Osteoblast (primary cell): Measurements from ENCODE around the gene RIBC1. TPM values are rescaled to one million over a fixed set of nuclear protein-coding genes. Genes with fewer than 3 reads are reported as not detected.

Experiments
- DNase-seq: peaks from one replicate; pipeline ENCODE4 v3.0.0; 2011; ENCODE audit warnings: low spot score, mixed read lengths; ENCODE audit not compliant: insufficient read length; ENCODE audit errors: missing footprints
- H2AFZ ChIP-seq: 2 replicates; pipeline ENCODE4 v1.6.0; 2011; ENCODE audit warnings: mild to moderate bottlenecking, low read length
- H3K27ac ChIP-seq: 2 replicates; pipeline ENCODE4 v1.5.1; 2011; ENCODE audit warnings: mild to moderate bottlenecking, low read depth, low read length, moderate library complexity
- H3K27me3 ChIP-seq: 2 replicates; pipeline ENCODE4 v1.6.0; 2012; ENCODE audit warnings: mild to moderate bottlenecking, control low read depth, inconsistent platforms, low read length, moderate library complexity; ENCODE audit not compliant: insufficient read depth
- H3K36me3 ChIP-seq: 2 replicates; pipeline ENCODE4 v1.5.1; 2011; ENCODE audit warnings: mild to moderate bottlenecking, low read length, control low read depth, moderate library complexity; ENCODE audit not compliant: insufficient read depth
- H3K4me1 ChIP-seq: 2 replicates; pipeline ENCODE4 v1.5.1; 2011; ENCODE audit warnings: mild to moderate bottlenecking, low read length, control low read depth, moderate library complexity; ENCODE audit not compliant: insufficient read depth
- H3K4me2 ChIP-seq: 2 replicates; pipeline ENCODE4 v1.6.0; 2011; ENCODE audit warnings: mild to moderate bottlenecking, low read length; ENCODE audit not compliant: insufficient read depth
- H3K4me3 ChIP-seq: fragments of 200-600 bp; sonication (generic); 3 replicates; pipeline ENCODE4 v1.5.1; 2012; ENCODE audit warnings: mild to moderate bottlenecking, low read length, inconsistent platforms; ENCODE audit not compliant: insufficient read depth
- H3K79me2 ChIP-seq: 2 replicates; pipeline ENCODE4 v1.6.0; 2012; ENCODE audit warnings: mild to moderate bottlenecking, low read length, control low read depth, inconsistent platforms; ENCODE audit not compliant: insufficient read depth
- H3K9me3 ChIP-seq: 2 replicates; pipeline ENCODE4 v1.5.1; 2011; ENCODE audit warnings: low read depth, low read length, control low read depth
- H4K20me1 ChIP-seq: 2 replicates; pipeline ENCODE4 v1.6.0; 2012; ENCODE audit warnings: mild to moderate bottlenecking, low read length, control low read depth; ENCODE audit not compliant: insufficient read depth
- CTCF ChIP-seq: IDR thresholded peaks from 2 replicates; pipeline ENCODE4 v1.5.1; 2011; ENCODE audit warnings: mild to moderate bottlenecking, low read depth, low read length, moderate library complexity; ENCODE audit errors: extremely low read depth
- total RNA-seq: library from RNA; depleted of rRNA; stranded (reverse); fragments of >200 nt; gene quantifications from 2 replicates; pipeline ENCODE4 v1.2.3, GENCODE V29; 2012

RIBC1 gene
- total RNA-seq, 1 donor = 0.72 TPM

- Histone ChIP-seq H3K27ac (peak within 1 kb of the TSS; percentile 72), H3K4me2 (peak within 1 kb of the TSS; percentile 89), H3K9me3 (no peaks in the 10 kb centered on the region), H4K20me1 (no peaks in the 10 kb centered on the region), H3K27me3 (peaks cover 17% of the 10 kb centered on the region), H3K4me3 (peak within 1 kb of the TSS; percentile 90), H2AFZ (peak within 1 kb of the TSS; percentile 93), H3K4me1 (no peaks in the 10 kb centered on the region), H3K79me2 (peaks cover 11% of the 10 kb centered on the region), H3K36me3 (peaks cover 25% of the 10 kb centered on the region)
- no peak for TF ChIP-seq CTCF
- peak; percentile 96 for DNase-seq
Measured at GRCh38 chrX:53433651-53434639, 11.3 kb downstream of the RIBC1 start, which contains the start of gene HSD17B10. Gene HSD17B10, minus strand, starts transcription at chrX:53434370. Its CDS starts 25 bp downstream, at chrX:53434345.

DNA sequence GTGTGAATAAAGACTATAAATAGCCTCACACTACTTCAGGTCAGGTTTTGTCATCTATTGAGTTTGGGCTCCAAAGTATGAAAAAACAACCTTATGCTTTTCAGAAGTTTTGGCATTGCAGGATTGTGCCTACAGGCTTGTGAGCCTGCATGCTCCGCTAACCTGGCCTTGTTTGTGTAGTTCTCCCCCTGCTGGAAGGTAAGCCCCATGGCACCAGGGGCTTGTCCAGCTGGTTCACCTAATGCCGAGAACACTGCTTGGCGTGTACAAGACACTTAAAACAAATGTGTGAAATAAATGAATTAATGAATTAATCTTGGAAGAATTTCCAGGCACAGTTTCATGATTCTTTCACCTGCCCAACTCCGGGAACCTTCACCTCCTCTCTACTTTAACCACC lies 13.3 kb downstream of the RIBC1 start:
- H3K27me3 ChIP-seq = peaks cover 17% of the 10 kb centered on the region
- no peaks in the 10 kb centered on the region for H4K20me1 ChIP-seq
- peak; percentile 85 for DNase-seq
- TF ChIP-seq CTCF = peak; percentile 90
- no peak overlapping the region for H3K4me3 ChIP-seq
- no peak overlapping the region for H3K4me2 ChIP-seq
- peaks cover 14% of the 10 kb centered on the region for H3K36me3 ChIP-seq
- H3K27ac ChIP-seq = no peak overlapping the region
- H2AFZ ChIP-seq = no peak overlapping the region
- no peaks in the 10 kb centered on the region for H3K9me3 ChIP-seq
- peaks cover 10% of the 10 kb centered on the region for H3K4me1 ChIP-seq
- peaks cover 11% of the 10 kb centered on the region for H3K79me2 ChIP-seq

DNA sequence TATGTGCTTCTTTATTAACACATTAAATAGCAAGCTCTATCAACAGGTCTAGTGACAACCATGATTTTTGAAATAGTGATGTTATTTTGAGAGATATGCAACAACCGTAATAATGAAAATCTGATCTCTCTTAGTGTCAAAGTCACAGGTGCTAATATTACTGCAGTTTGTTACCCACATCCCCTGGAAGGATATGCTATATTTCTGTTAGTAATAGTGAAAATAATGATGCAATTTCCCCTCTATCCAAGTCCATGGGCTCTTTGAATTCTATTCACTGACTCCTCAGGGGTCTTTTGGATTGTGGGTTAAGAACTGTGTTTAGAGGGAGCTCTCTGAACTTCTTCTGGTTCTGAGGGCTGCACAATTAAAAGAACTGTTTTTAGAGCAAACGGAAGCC lies 14.5 kb downstream of the RIBC1 start:
- no peak for TF ChIP-seq CTCF
- H2AFZ ChIP-seq = no peak overlapping the region
- H3K4me3 ChIP-seq = no peak overlapping the region
- no peak overlapping the region for H3K4me2 ChIP-seq
- no peak for DNase-seq
- H3K4me1 ChIP-seq = peaks cover 20% of the 10 kb centered on the region
- no peaks in the 10 kb centered on the region for H4K20me1 ChIP-seq
- no peak overlapping the region for H3K27ac ChIP-seq
- peaks cover 23% of the 10 kb centered on the region for H3K27me3 ChIP-seq
- H3K9me3 ChIP-seq = no peaks in the 10 kb centered on the region
- H3K36me3 ChIP-seq = peaks cover 2% of the 10 kb centered on the region
- peaks cover 11% of the 10 kb centered on the region for H3K79me2 ChIP-seq

DNA sequence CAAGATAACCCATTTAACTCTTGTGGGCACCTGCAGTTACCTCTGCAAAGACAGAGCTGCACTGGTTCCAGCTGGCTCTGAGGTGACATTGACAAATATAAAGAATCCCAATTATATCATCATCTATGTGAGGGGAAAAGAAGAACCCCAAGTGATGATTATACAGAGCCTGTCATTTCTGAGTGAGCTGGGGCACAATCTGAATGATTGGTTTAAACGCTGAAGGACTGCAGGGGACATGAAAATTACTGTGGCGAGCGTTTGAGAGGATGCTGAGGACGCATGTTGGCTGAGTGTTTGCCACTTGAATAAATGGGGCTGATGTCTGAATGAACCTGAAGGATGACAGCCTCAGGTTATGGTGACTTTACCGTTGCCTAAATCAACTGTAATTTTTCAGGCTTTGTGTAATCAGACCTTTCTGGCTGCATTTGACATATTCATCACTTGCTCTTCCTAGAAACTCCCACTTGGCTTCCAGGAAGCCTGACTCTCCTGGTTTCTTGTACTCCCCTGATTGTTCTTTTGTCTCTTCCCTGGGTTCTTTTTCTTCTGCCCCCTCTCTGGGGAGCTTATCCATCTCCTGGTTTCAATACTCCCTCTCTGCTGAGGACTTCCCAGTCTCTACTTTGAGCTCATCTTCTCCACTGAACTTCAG lies 15.6 kb downstream of the RIBC1 start:
- DNase-seq = no peak
- H4K20me1 ChIP-seq = no peaks in the 10 kb centered on the region
- H3K9me3 ChIP-seq = no peaks in the 10 kb centered on the region
- H3K79me2 ChIP-seq = peaks cover 9% of the 10 kb centered on the region
- H2AFZ ChIP-seq = no peak overlapping the region
- no peak overlapping the region for H3K27ac ChIP-seq
- peaks cover 25% of the 10 kb centered on the region for H3K27me3 ChIP-seq
- TF ChIP-seq CTCF = no peak
- no peak overlapping the region for H3K4me3 ChIP-seq
- H3K4me1 ChIP-seq = peaks cover 20% of the 10 kb centered on the region
- H3K4me2 ChIP-seq = no peak overlapping the region
- no peaks in the 10 kb centered on the region for H3K36me3 ChIP-seq
